ENCODE results near the gene SNTG2.
"Not testable (repeated sequence)": the region's sequence is repeated elsewhere in the genome, so short reads cannot be mapped to it uniquely, and the experiment has no call there.

The SNTG2 gene

DNA sequence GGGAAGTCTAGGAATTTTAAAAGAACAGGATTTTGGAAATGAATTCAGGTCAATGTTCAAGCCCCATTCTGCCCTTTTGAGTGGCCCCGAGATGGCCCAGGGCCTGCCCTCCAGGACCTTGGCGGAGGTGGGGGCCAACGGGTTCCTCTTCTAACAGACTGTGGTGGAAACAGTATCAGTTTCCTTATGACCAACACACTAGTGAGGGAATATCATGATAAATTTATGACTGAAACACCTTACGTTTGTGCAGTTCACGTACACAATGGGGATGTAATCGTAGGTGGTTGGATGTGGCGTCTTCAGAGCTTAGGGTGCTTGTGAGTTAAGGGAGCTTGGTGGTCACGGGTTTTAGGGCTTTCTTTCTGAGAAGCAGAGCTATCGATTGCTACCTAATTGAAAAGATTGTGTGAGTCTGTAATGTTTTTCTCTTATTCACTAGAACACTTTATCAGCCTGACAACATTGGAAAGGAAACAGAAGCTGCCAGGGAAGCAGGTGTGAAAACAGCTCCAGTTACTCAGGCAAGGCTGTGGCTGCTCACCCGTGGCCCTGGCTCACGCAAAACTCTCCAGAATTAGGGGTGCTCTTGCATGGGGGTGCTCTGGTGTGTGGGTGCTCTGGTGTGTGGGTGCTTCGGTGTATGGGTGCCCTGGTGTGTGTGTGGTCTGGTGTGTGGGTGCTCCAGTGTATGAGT is 165.3 kb downstream of the SNTG2 start:
- no peak overlapping the region for H3K4me3 ChIP-seq (ENCODE audit: low read length)
- DNase-seq (ENCODE audit: low read depth, low spot score), result no peak

DNA sequence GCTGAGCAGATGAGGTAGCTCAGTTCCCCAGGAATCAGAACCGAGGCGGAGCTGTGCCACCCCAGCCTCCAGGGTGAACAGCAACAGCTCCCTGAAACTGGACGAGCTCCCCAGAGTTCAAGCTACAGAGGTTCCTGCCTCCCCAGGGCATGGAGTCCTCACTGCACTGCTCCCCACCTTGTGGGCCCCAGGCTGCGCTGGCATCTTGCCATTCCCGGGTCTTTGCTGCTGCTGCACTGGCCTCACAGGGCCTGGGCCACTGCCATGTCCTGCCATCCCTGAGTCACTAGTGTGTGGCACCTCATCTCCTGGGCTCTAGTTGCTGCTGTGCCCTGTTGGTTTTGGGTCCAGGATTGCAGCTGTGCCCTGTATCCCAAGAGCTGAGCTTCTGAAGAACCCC is 166.9 kb downstream of the SNTG2 start:
- no peak for DNase-seq (ENCODE audit: low read depth, low spot score)
- H3K4me3 ChIP-seq (ENCODE audit: low read length), result no peak overlapping the region

- no peak for DNase-seq (ENCODE audit: low read depth, low spot score)
- H3K4me3 ChIP-seq (ENCODE audit: low read length), result no peak overlapping the region
These were observed 174.6 kb downstream of the SNTG2 start for GRCh38 chr2:1125217-1125616.

- H3K4me3 ChIP-seq (ENCODE audit: low read length), result no peak overlapping the region
- DNase-seq (ENCODE audit: low read depth, low spot score), result no peak
These were observed 175.2 kb downstream of the SNTG2 start for GRCh38 chr2:1125633-1126370.

DNA sequence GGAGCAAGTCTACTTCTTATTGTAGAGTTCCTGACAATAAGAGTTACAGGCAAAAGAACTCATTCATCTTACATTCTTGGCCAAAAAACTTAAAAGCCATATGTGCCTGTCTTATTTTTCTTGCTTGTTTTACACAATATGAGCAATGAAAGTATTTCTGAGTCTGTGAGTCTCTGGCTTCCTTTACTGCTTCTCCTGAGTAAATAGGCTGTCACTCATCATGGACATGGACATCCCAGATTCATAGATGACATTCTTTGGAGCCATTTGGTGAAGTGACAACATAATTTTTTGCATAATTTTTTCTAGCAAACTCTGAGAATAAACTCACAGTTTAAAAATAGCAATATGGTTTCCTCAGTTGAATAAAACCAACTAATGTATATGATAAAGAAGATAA is 179.3 kb downstream of the SNTG2 start:
- no peak for DNase-seq (ENCODE audit: low read depth, low spot score)
- no peak overlapping the region for H3K4me3 ChIP-seq (ENCODE audit: low read length)

GRCh38 chr2:1130922-1131321 is 180.3 kb downstream of the SNTG2 start:
- H3K4me3 ChIP-seq (ENCODE audit: low read length), result no peak overlapping the region
- DNase-seq (ENCODE audit: low read depth, low spot score), result no peak

- DNase-seq (ENCODE audit: low read depth, low spot score), result no peak
- no peak overlapping the region for H3K4me3 ChIP-seq (ENCODE audit: low read length)
These were observed 181.8 kb downstream of the SNTG2 start for GRCh38 chr2:1132328-1132969.

GRCh38 chr2:1133896-1134295 is 183.2 kb downstream of the SNTG2 start:
- not testable (repeated sequence) for H3K4me3 ChIP-seq (ENCODE audit: low read length)
- peak; percentile 32 for DNase-seq (ENCODE audit: low read depth, low spot score)

DNA sequence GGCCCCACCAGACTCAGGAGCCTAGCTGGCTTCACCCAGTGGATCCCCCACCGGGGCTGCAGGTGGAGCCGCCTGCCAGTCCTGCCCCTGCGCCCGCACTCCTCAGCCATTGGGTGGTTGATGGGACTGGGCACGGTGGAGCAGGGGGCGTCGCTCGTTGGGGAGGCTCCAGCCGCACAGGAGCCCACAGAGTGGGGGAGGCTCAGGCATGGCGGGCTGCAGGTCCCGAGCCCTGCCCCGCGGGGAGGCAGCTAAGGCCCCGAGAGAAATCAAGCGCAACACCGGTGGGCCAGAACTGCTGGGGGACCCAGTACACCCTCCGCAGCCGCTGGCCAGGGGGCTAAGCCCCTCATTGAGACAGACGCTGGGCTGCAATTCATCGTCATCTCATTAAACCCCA is 184.0 kb downstream of the SNTG2 start:
- H3K4me3 ChIP-seq (ENCODE audit: low read length), result no peak overlapping the region
- DNase-seq (ENCODE audit: low read depth, low spot score), result no peak

DNA sequence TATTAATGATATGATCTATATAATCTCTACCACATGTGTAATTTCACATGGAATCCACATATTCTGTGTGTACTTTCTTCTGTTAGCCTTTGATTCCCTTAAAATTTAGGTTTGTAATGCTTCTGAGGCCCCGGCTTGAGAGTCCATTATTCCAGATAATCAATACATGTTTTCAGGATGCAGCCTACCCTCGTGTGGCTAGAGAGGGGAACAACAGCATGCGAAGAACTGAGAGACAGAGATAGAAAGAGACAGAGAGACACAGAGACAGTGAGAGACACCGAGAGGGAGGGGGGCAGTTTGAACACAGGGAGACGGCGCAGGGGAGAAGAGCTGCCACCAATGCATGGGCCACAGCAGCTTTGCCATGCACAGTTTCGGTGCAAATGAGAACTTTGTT is 185.4 kb downstream of the SNTG2 start:
- no peak for DNase-seq (ENCODE audit: low read depth, low spot score)
- no peak overlapping the region for H3K4me3 ChIP-seq (ENCODE audit: low read length)

GRCh38 chr2:1136846-1137245 is 186.2 kb downstream of the SNTG2 start:
- DNase-seq (ENCODE audit: low read depth, low spot score), result no peak
- H3K4me3 ChIP-seq (ENCODE audit: low read length), result no peak overlapping the region

GRCh38 chr2:1137264-1137663 is 186.6 kb downstream of the SNTG2 start:
- H3K4me3 ChIP-seq (ENCODE audit: low read length), result no peak overlapping the region
- no peak for DNase-seq (ENCODE audit: low read depth, low spot score)

DNA sequence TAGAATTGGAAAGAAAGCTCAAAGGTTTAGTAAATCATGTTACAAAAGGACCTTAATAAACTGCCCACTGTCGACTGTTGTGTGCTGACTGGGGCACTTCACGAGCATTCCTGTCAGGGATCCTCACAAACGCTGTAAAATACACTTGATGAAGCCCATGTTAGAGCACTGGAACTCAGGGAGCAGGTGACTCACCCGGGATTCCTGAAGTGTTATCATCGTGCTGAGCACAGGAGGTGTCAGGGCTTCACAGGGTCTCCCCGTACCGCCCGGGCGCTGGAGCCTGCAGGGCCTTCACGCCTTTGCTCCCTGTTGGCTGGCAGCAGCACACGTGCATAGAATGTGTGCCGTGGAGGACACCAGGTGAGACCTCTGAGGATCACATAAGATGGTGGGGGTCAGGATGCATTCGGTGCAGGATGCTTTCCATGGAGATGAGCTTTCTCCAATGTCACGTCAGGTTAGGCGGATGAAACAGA is 187.3 kb downstream of the SNTG2 start:
- DNase-seq (ENCODE audit: low read depth, low spot score), result no peak
- no peak overlapping the region for H3K4me3 ChIP-seq (ENCODE audit: low read length)

GRCh38 chr2:1140389-1141003 is 189.8 kb downstream of the SNTG2 start:
- peak; percentile 30 for DNase-seq (ENCODE audit: low read depth, low spot score)

GRCh38 chr2:1141079-1141478 is 190.4 kb downstream of the SNTG2 start:
- no peak overlapping the region for H3K4me3 ChIP-seq (ENCODE audit: low read length)

More at GRCh38 chr2:1140389-1141003, 189.8 kb downstream of the SNTG2 start:
- H3K4me3 ChIP-seq (ENCODE audit: low read length), result no peak overlapping the region

GRCh38 chr2:1143129-1143528 is 192.5 kb downstream of the SNTG2 start:
- no peak overlapping the region for H3K4me3 ChIP-seq (ENCODE audit: low read length)
- no peak for DNase-seq (ENCODE audit: low read depth, low spot score)

More at GRCh38 chr2:1141079-1141478, 190.4 kb downstream of the SNTG2 start:
- no peak for DNase-seq (ENCODE audit: low read depth, low spot score)

GRCh38 chr2:1147873-1148612 is 197.4 kb downstream of the SNTG2 start:
- DNase-seq (ENCODE audit: low read depth, low spot score), result no peak
- no peak overlapping the region for H3K4me3 ChIP-seq (ENCODE audit: low read length)

GRCh38 chr2:1150724-1151511 is 200.3 kb downstream of the SNTG2 start:
- DNase-seq (ENCODE audit: low read depth, low spot score), result peak; percentile 47
- no peak overlapping the region for H3K4me3 ChIP-seq (ENCODE audit: low read length)
